GM18867 (cell line): ENCODE data around the gene FRRS1L.

Experiments
- ATAC-seq: cut with Tn5 transposase; IDR thresholded peaks from one replicate; pipeline ENCODE4 v1.9.1; 2021; ENCODE audit warnings: mild to moderate bottlenecking, moderate library complexity; ENCODE audit not compliant: unreplicated experiment

The FRRS1L gene

GRCh38 chr9:109166771-109167601, at the start of gene FRRS1L:
TSS of gene FRRS1L (minus strand) at chr9:109167249. CDS start at chr9:109167138, 111 bp downstream.
- no peak for ATAC-seq

DNA sequence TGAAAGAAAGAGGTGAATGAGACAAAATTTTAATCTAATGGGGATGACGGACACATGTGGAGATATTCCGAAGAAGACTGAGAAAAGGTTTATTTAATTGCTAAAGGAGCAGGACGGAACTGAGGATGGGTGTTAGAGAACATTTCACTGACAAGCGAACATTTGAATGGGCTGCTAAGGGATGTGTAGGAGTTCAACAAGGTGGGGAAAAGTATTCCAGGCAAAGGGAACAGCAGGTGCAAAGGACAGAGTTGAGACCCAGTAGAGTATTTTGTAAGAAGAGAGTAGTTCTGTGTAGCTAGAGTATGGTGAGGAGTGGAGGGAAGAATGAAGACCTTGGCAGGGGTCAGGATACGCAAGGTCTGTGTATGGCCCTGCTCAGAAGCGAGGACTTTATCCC, 47.4 kb upstream of the FRRS1L start:
- ATAC-seq, result no peak

DNA sequence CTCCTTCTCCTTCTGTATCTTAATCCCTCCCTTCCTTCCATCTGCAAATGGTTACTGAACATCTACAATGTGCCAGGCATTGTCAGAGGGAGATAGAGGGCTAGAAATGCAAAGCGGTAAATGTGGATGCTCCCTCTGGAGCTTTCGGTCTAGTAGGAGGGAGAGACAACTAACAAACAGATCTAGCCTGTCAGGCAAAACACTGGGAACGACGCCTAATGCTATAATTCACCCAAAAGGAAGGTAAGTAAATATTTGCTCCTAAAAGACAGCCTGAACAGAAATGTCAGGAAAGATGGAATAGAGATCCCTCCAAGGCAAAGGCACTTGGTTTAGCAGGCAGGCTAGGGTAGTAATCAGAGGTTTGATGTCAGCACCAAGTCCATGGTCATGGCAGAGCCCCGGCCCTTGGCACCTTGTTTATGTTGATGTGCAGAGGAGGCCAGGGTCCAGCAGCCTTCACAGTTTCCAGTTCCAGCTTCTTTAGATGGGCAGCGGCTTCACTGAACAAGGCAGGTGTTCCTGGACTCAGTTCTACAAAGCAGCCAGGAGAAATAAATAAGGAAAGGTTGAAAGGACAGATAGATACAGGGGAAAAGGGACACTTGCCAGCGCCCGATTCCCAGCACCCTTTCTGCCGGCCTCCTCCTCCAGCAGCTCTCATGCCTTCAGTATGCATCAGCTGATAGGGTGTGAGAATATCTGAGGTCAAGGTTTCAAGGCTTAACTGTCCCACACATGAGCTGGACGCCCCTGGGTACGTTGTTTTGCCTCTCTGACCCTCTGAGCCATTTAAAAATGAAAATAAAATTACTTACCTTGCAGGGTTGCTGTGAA, 46.5 kb upstream of the FRRS1L start:
- ATAC-seq, result no peak

GRCh38 chr9:109212768-109213167, 45.7 kb upstream of the FRRS1L start:
- ATAC-seq, result no peak

- ATAC-seq, result no peak
Observed at GRCh38 chr9:109206670-109207069, 39.6 kb upstream of the FRRS1L start.

DNA sequence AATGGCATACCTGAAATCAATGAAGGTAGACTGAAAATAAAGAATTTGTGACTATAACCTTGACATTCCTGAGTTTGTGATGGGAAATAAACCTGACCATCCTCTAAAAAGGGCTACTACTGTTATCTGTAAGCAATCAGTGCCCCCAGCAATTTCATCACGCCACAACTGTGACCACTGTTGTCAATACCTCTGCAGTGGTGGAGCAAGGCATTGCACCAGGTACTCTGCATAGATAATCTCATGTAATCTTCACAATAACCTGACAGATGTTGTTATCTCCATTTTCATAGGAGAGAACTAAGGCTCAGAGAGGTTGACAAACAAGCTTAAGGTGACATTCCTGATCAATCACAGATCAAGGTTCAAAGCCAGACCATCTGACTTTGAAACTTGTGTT, 38.5 kb upstream of the FRRS1L start:
- ATAC-seq, result no peak

GRCh38 chr9:109203761-109204360, 36.8 kb upstream of the FRRS1L start:
- ATAC-seq, result no peak

GRCh38 chr9:109199676-109200075, 32.6 kb upstream of the FRRS1L start:
- ATAC-seq, result no peak

GRCh38 chr9:109198736-109199382, 31.8 kb upstream of the FRRS1L start:
- no peak for ATAC-seq

DNA sequence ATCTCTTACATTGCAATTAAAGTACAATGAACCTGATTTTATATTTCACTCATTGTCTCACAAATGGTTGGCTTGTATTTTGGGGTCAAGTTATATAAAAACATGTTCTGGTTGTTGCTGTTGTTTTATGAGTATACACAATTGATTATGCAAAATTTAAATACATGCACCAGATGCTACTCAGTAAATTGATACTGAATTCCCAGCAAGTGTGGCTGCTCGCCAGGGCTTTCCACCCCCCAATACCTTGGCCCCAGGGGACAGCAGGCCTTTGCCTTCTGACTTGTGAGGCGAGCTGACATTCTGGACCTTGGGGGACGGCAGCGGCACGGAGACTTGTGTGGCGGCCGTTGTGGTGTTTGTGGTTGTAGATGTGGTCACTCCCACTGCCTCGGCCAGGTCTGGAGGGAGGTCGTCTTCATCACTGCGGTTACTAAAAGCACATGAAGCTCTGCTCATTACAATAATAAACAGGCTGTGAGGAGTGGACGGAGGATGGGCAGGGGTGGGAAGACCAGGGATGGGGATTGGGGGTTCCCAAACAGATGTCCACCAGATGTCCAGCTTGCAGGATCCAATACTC, 27.0 kb upstream of the FRRS1L start:
- ATAC-seq, result no peak

DNA sequence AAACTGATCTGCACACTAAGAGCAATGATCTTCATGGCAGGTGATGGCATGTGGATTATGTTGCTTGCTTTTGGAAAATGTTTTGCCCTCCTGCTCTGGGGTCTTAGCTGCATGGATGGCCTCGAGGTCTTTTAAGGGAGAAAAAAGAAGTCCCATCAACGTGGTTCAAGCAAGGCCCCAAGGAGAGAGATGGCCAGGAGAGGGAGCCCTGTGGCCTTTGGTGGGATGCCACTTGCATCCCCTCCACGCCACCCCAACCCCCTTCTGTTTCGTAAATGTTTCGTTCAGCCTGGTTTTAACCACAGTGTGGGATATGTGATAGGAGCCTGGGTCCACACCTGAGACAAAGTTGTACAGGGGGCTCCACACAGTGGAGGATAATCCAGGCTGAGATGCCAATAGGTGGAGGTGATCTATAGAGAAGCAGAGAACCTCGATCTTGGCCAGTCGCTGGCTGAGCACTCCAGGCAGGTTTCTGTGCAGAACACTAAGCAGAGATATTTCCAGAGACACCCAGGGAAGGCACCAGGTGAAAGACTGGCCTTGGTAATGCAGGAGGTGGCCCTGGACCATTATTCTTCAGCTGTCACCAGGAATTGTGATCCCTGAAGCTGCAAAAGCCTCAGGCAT, 25.8 kb upstream of the FRRS1L start:
- ATAC-seq, result no peak

DNA sequence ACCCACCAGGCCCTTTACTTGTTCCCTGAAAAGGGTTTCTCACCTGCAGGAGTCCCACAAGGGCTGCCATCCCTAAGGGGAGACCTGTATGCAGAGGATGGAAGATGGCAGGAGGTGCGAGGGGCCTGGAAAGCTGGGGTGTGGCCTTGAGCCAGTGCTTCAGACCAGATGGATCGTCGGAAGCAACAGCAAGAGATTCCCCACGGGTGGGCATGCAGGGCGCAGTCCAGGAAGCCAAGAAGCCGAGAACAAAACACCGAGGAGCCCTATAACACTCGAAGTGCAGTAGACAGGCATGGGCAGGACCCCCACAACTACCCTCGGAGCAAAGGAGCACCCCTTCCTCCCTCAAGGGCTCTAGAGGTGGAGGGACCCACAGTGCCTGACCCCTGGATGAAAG, 24.7 kb upstream of the FRRS1L start:
- ATAC-seq, result no peak

DNA sequence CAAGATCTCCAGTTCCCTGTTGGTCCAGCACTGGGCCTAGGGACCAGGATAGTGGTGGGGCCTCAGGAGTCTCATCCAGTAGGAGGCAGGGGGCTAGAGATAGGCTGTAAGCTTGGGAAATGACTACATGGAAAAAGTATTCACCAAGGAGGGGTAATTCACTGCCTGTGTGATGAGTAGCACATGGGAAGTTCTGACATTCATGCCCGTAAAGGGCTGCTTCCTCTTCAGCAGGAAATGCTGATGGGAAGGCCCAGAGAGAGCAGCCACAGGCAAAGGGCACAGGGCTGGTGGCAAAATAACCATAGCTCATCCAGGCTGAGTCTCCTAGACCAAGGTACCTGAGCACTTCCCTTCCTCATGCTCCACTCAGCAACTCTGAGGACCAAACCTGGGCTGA, 23.1 kb upstream of the FRRS1L start:
- no peak for ATAC-seq

GRCh38 chr9:109186857-109187520, 19.9 kb upstream of the FRRS1L start:
- no peak for ATAC-seq

DNA sequence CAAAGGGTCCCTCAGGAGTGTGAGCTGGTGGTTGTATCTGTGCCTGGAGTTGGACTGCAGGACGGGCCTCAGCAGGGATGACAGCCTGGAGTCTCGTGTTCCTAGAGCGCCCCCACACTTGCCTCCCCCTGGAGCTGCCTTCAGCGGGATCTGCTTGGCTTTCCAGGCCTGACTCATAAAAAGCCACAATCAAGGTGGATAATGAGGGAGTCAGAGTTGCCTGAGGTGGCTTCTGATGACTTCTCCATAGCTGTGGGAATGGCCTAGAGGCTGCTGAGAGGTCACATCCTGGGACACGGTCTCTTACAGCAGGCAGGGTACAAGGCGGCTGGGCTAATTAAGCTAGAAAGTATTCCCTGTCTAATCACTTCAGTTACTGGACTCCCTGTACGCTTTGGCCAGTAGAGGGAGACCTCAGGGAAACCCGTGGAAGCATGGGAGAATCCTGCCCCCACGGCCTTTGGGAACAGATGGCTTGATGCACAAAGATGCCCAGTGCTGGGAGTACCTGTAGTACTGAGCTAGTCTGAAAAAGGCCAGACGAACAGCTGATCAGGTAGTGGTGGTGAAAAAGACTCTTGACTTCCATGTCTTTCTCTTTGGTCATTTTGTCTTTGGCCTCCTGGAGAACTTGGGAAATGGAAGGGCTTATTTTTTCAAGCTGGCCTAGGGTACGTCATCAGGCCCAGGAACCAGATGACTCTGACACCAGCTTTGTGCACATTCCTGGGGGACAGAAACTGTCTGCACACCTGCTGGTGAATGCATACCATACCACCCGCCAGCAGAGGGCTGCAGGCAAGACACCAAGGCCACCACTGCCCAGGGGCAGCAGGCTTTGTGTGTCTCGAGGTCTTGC, 16.1 kb upstream of the FRRS1L start:
- peak; percentile 57 for ATAC-seq

DNA sequence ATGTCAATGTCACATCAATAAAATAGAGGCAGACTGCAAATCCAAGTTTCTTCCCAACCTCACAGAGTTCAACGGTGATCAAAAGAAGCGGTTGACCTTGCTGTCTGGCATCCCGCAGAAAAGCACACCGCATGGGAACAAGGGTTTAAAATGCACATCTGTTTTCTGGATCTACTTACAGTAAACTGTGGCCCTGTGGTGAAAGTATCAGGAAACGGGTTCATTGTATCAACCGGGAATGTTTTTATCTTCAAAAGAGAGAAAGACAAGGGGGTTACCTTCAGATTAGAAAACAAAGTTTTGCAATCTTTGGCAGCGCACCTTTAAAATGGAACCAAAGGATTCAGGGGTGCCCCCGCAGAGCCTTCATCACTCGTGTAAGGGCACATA, 15.5 kb upstream of the FRRS1L start:
- ATAC-seq, result no peak

DNA sequence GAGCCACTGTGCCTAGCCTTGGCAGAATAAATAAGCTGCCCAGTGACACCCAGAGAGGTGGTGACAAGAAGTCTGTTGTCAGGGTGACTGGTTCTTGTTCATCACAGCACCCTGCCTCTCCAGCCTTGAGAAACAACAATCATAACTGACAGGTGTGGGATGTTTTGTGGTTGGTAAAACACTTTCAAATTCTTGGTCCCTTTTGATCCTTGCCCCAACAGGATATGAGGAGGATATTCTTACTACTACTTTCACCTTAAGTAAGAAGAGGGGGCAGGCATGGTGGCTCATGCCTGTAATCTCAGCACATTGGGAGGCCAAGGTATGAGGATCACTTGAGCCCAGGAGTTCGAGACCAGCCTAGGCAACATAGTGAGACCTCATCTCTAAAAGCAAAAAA, 14.2 kb upstream of the FRRS1L start:
- ATAC-seq, result peak; percentile 79

GRCh38 chr9:109179801-109180523, 12.9 kb upstream of the FRRS1L start:
- no peak for ATAC-seq
